Esophagus muscularis mucosa (tissue), 4 donors: ENCODE results near the gene MRGPRD. TPM values are rescaled to one million over a fixed set of nuclear protein-coding genes. Genes with fewer than 3 reads are reported as not detected.

Experiments used
- DNase-seq: peaks from one replicate; pipeline ENCODE4 v3.0.0-alpha.2; 2017; ENCODE audit errors: extremely low spot score
- H3K27ac ChIP-seq, 4 donors: fragments of 200-600 bp; sonication (generic); replicated peaks in 1 of 4; 1 replicate in 3 of 4; 2 replicates in 1 of 4; pipeline ENCODE4 v1.5.1; 2016 to 2019; ENCODE audit warnings: mild to moderate bottlenecking in 1 of 4
- H3K27me3 ChIP-seq, 4 donors: fragments of 200-600 bp; sonication (generic); one replicate each; pipeline versions ENCODE4 v1.5.1 to v1.6.0; 2016 to 2019
- H3K36me3 ChIP-seq, 4 donors: fragments of 200-600 bp; sonication (generic); one replicate each; pipeline ENCODE4 v1.5.1; 2016 to 2019
- H3K4me1 ChIP-seq, 4 donors: fragments of 200-600 bp; sonication (generic); one replicate each; pipeline ENCODE4 v1.5.1; 2016 to 2019
- H3K4me3 ChIP-seq, 4 donors: fragments of 200-600 bp; sonication (generic); 1 replicate in 2 of 4; 2 replicates in 2 of 4; pipeline ENCODE4 v1.5.1; 2016 to 2019; ENCODE audit warnings: mild to moderate bottlenecking in 4 of 4, moderate library complexity in 1 of 4
- H3K9me3 ChIP-seq, 4 donors: fragments of 200-600 bp; sonication (generic); 1 replicate in 3 of 4; 2 replicates in 1 of 4; pipeline ENCODE4 v1.5.1; 2016 to 2019
- EP300 ChIP-seq: sonication (generic); formaldehyde crosslinking; IDR thresholded peaks from one replicate; pipeline ENCODE4 v1.6.1; 2017; ENCODE audit warnings: antibody characterized with exemption
- POLR2A ChIP-seq: fragments of 450-650 bp; IDR thresholded peaks from one replicate; pipeline ENCODE4 v1.6.1; 2017; ENCODE audit warnings: antibody characterized with exemption, moderate library complexity, mild to moderate bottlenecking, low read depth
- POLR2AphosphoS5 ChIP-seq, 2 donors: sonication (generic); formaldehyde crosslinking; IDR thresholded peaks; one replicate each; pipeline ENCODE4 v1.6.1; 2017; ENCODE audit warnings: antibody characterized with exemption in 2 of 2
- WGBS: methylation state at CpG from one replicate; pipeline ENCODE4 v1.1.5; 2018; 5-methylcytosine and 5-hydroxymethylcytosine counted together
- intact Hi-C: fragments of 100-400 bp; cut with DNase I; formaldehyde crosslinking; loops from one replicate; pipeline ENCODE4 v1.15.1; 2023
- total RNA-seq, 4 donors: library from RNA; depleted of rRNA; stranded (reverse); fragments of >200 nt; gene quantifications; one replicate each; pipeline versions ENCODE4 v1.1.0 to v1.2.1, GENCODE V29; 2016
- TF ChIP-seq, protein P1 (sequence below), 3 experiments: fragments of 200-600 bp in 2 of 3; fragments of 450-650 bp in 1 of 3; sonication (generic) in 2 of 3; IDR thresholded peaks; one replicate each; pipeline ENCODE4 v1.5.1; 2017 to 2019; ENCODE audit warnings: antibody characterized with exemption in 3 of 3, mild to moderate bottlenecking in 2 of 3, moderate library complexity in 1 of 3

MRGPRD gene
- total RNA-seq, 4 donors from 2014 or later = 0.32 to 2.5 (median 0.66) TPM; not detected in 1

DNA sequence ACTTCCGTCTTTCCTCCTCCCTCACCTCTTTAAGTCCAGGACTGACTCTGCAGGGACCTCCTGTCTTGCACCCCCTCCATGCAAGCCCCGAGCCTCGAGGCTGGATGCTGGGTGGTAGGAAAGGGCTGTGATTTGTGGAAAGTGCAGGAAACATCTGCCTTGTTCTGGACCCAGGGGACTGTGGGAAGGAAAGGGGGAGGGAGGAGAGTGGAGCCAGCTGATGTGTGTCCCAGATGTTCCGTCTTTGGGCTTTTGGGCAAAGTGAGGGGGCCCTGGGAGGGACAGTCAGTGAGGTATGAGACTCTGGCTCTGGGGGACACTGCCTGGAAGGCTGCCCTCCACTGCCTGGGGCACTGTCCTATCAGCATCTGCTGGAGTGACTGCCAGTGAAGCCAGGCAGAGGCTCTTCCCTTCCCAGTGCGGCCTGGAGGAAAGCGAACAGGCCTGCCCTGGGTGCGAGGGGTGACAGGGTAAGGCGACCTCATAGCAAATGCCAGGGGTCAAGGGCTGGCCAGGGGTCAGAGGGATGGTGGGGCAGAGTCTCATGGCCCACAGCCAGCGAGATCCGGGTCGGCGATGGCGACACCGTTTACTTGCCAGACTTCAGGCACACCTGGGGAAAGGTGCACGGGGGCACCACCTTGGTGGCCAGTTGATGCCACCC lies 1.7 kb downstream of the MRGPRD start:
- TF ChIP-seq EP300 = no peak
- no peak for TF ChIP-seq POLR2A
- TF ChIP-seq POLR2AphosphoS5 (IDR thresholded peaks at IDR 0.05) = no peak
- TF ChIP-seq, protein P1, sequence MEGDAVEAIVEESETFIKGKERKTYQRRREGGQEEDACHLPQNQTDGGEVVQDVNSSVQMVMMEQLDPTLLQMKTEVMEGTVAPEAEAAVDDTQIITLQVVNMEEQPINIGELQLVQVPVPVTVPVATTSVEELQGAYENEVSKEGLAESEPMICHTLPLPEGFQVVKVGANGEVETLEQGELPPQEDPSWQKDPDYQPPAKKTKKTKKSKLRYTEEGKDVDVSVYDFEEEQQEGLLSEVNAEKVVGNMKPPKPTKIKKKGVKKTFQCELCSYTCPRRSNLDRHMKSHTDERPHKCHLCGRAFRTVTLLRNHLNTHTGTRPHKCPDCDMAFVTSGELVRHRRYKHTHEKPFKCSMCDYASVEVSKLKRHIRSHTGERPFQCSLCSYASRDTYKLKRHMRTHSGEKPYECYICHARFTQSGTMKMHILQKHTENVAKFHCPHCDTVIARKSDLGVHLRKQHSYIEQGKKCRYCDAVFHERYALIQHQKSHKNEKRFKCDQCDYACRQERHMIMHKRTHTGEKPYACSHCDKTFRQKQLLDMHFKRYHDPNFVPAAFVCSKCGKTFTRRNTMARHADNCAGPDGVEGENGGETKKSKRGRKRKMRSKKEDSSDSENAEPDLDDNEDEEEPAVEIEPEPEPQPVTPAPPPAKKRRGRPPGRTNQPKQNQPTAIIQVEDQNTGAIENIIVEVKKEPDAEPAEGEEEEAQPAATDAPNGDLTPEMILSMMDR (IDR thresholded peaks at IDR 0.05) = no peak
- Histone ChIP-seq H3K4me3 (no peak overlapping the region), H3K27me3 (no peaks in the 10 kb centered on the region), H3K9me3 (no peaks in the 10 kb centered on the region), H3K27ac (no peak overlapping the region), H3K4me1 (peaks cover 7 to 37% (median 11%) of the 10 kb centered on the region in 4 donors), H3K36me3 (no peaks in the 10 kb centered on the region)
- 60% methylated on average over 11 of the region's 15 CpGs for WGBS
- intact Hi-C loops = no loop called here
- no peak for DNase-seq

DNA sequence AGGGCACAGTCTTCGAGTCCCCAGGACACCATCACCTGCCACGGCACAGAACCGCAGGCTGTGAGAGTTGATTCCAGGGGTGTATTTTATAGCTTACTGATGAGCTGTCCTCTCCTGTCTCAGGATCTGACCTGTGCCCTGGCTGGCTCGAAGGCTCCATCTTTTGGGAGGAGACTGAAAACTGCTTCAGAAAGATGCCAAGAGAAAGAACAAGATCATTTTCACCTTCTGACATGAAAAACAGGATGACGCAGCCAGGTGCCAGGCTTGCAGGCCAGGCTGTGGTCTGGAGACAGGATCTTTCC lies 2.2 kb downstream of the MRGPRD start:
- no peak overlapping the region for H3K27ac ChIP-seq
- H3K9me3 ChIP-seq = no peaks in the 10 kb centered on the region
- H3K4me1 ChIP-seq = peaks cover 7 to 37% (median 11%) of the 10 kb centered on the region in 4 donors
- H3K4me3 ChIP-seq = no peak overlapping the region
- no peak for DNase-seq
- H3K27me3 ChIP-seq = no peaks in the 10 kb centered on the region
- 53% methylated on average over 2 of the region's 5 CpGs for WGBS
- TF ChIP-seq, protein P1 (IDR thresholded peaks at IDR 0.05) = no peak
- TF ChIP-seq POLR2AphosphoS5 (IDR thresholded peaks at IDR 0.05) (no peak), EP300 (no peak), POLR2A (no peak)
- no peaks in the 10 kb centered on the region for H3K36me3 ChIP-seq
- intact Hi-C loops = no loop called here

DNA sequence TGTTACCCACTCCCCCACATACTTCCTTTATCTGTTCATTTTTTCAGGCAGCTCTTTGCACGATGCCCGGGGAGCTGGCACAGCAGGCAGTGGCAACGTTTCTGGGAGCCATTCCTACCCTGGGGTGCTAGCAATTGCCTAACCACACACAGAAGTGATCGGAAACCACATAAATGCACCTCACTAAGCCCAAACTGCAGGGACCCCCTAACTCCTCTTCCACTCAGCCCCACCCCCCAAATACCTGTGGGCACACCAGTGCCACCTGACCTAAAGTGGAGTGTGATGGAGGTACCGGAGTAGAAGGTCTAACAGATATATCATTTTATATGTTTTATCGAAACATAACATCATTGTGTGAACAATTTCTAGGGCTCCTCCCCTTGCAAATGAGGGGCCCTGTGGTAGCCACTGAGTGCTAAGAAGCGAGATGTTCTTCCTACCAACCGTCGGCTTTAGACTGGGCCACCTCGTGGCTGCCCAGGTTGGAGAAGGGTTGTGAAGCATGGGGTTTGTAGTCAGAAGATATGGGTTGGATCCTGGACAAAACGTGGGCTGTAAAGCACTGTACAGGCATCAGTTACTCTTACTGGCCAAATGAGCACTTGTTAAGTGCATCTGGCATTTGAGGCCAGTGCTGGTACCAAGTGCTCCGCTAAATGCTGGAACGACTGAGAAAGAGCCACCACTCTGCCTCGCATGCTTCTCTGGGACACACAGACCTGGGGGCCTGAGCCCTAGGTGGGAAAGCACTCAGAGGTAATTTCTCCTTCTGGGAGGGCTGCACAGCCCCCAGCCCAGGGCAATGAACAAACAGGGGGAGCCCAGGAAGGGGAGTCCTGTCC lies 2.8 kb downstream of the MRGPRD start:
- 87% methylated on average over 13 of the region's 14 CpGs for WGBS
- Histone ChIP-seq H3K4me1 (peaks cover 7 to 42% (median 13%) of the 10 kb centered on the region in 4 donors), H3K36me3 (no peaks in the 10 kb centered on the region), H3K4me3 (no peak overlapping the region), H3K27me3 (no peaks in the 10 kb centered on the region), H3K9me3 (no peaks in the 10 kb centered on the region), H3K27ac (no peak overlapping the region)
- no peak for DNase-seq
- intact Hi-C loops = no loop called here
- TF ChIP-seq POLR2A (no peak), EP300 (no peak), POLR2AphosphoS5 (IDR thresholded peaks at IDR 0.05) (no peak)
- TF ChIP-seq, protein P1 (IDR thresholded peaks at IDR 0.05) = no peak

DNA sequence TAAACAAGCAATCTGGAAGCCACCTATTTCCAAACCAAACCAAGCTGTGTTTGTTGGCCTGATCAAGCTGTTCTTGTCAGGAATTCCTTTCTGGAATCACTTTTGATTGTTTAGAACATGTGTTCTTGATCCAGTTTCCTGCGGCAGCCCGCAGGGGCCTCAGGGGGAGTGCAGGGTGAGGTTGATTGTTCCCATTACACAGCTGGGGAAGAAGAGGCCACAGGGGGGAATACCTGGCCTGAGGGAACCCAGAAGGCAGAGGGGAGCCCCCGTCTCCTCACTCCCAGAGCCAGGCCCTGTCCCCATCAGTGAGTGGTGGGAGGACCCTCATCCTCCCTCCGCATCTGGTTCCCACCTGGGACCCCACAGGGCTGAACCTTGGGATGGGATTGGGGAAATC lies 4.2 kb downstream of the MRGPRD start:
- TF ChIP-seq POLR2AphosphoS5 (IDR thresholded peaks at IDR 0.05) (no peak), EP300 (no peak), POLR2A (no peak)
- TF ChIP-seq, protein P1 (IDR thresholded peaks at IDR 0.05) = no peak
- intact Hi-C loops = no loop called here
- Histone ChIP-seq H3K27ac (no peak overlapping the region), H3K9me3 (no peaks in the 10 kb centered on the region), H3K36me3 (no peaks in the 10 kb centered on the region), H3K27me3 (no peaks in the 10 kb centered on the region), H3K4me1 (peaks cover 7 to 42% (median 13%) of the 10 kb centered on the region in 4 donors), H3K4me3 (no peak overlapping the region)
- WGBS = 60% methylated on average over 2 of the region's 4 CpGs
- DNase-seq = no peak
